Measurements from ENCODE around the gene RCC1.
A peak's percentile ranks its signal among the peaks of the same experiment; 100 is the strongest.
"Not testable (repeated sequence)": the region's sequence is repeated elsewhere in the genome, so short reads cannot be mapped to it uniquely, and the experiment has no call there.

RCC1 gene

GRCh38 chr1:28514445-28514933 lies 8.6 kb downstream of the RCC1 start:
- H3K9ac ChIP-seq (ENCODE audit: low read depth, low read length); H3K27ac ChIP-seq (ENCODE audit: low read depth, low read length); H3K9me3 ChIP-seq (ENCODE audit: insufficient read depth, low read depth, low read length); H3K27me3 ChIP-seq (ENCODE audit: insufficient read depth, low read length); H3K4me1 ChIP-seq (ENCODE audit: insufficient read depth, low read length); H3K4me3 ChIP-seq (ENCODE audit: low read length): not testable (repeated sequence)
- peaks cover 38% of the 10 kb centered on the region for H3K36me3 ChIP-seq (ENCODE audit: insufficient read depth, low read length)
- 89% methylated on average over 13 of the region's 13 CpGs for WGBS

DNA sequence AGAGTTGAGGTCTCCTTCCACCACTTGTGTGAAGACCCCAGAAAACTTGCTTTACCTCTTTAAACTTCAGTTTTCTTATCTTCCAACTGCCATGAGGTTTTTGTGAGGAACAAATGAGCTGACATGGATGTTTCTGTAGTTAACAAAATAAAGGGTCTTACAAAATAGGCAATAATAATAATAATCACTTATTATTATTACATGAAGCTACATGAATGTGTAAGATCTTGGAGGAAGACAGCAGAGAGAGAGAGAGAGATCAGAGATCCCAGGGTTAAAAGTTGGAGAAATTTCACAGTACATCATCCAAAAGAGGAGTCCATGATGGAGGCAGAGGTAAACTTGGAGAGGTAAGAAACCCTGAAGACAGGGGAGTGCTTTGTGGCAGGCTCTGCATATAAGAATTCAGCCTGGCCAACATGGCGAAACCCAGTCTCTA lies 10.7 kb downstream of the RCC1 start:
- H3K4me1 ChIP-seq (ENCODE audit: insufficient read depth, low read length) = peaks cover 4% of the 10 kb centered on the region; the same call in 1 of the 2 replicates
- H3K4me3 ChIP-seq (ENCODE audit: low read length) = no peak overlapping the region
- no peaks in the 10 kb centered on the region for H3K9me3 ChIP-seq (ENCODE audit: insufficient read depth, low read depth, low read length)
- H3K36me3 ChIP-seq (ENCODE audit: insufficient read depth, low read length) = peaks cover 25% of the 10 kb centered on the region
- H3K27me3 ChIP-seq (ENCODE audit: insufficient read depth, low read length) = no peaks in the 10 kb centered on the region
- no peak overlapping the region for H3K9ac ChIP-seq (ENCODE audit: low read depth, low read length)
- H3K27ac ChIP-seq (ENCODE audit: low read depth, low read length) = no peak overlapping the region
- WGBS = 100% methylated on average over 1 of the region's 1 CpG

DNA sequence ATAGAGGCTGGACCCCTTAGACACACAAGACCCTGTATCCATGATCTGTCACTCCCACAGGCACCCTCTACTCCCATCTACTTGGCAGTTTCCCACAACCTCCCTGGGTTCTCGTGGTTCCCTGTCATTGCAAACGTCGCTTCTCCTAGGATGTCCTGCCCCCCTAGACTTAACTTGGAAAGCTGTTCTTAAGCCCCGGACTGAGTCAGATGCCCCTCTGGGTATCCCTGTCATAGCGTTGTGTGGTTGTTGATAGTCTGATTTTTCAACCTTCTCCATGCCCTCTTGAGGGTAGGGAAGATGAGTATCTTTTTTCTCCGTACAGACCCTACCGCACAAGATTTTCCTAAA lies 11.8 kb downstream of the RCC1 start:
- WGBS = 34% methylated on average over 6 of the region's 7 CpGs
- Histone ChIP-seq H3K9ac (ENCODE audit: low read depth, low read length) (peak overlapping the region; percentile 99), H3K27ac (ENCODE audit: low read depth, low read length) (peak overlapping the region; percentile 2; the same call in 1 of the 2 replicates)

GRCh38 chr1:28518000-28518744 lies 12.3 kb downstream of the RCC1 start:
- H3K4me1 ChIP-seq (ENCODE audit: insufficient read depth, low read length) = peaks cover 4% of the 10 kb centered on the region; the same call in 1 of the 2 replicates
- peak overlapping the region; percentile 76 for H3K4me3 ChIP-seq (ENCODE audit: low read length)
- H3K27ac ChIP-seq (ENCODE audit: low read depth, low read length) = peak overlapping the region; percentile 97
- peaks cover 13% of the 10 kb centered on the region for H3K36me3 ChIP-seq (ENCODE audit: insufficient read depth, low read length)
- no peaks in the 10 kb centered on the region for H3K27me3 ChIP-seq (ENCODE audit: insufficient read depth, low read length)
- H3K9ac ChIP-seq (ENCODE audit: low read depth, low read length) = peak overlapping the region; percentile 99
- no peaks in the 10 kb centered on the region for H3K9me3 ChIP-seq (ENCODE audit: insufficient read depth, low read depth, low read length)
- WGBS = under 1% methylated on average over 92 of the region's 92 CpGs

More for the DNA sequence above, 11.8 kb downstream of the RCC1 start:
- peak overlapping the region; percentile 76 for H3K4me3 ChIP-seq (ENCODE audit: low read length)
- no peaks in the 10 kb centered on the region for H3K9me3 ChIP-seq (ENCODE audit: insufficient read depth, low read depth, low read length)
- no peaks in the 10 kb centered on the region for H3K27me3 ChIP-seq (ENCODE audit: insufficient read depth, low read length)
- H3K36me3 ChIP-seq (ENCODE audit: insufficient read depth, low read length) = peaks cover 17% of the 10 kb centered on the region
- H3K4me1 ChIP-seq (ENCODE audit: insufficient read depth, low read length) = peaks cover 4% of the 10 kb centered on the region; the same call in 1 of the 2 replicates

GRCh38 chr1:28518745-28519341 lies 13.0 kb downstream of the RCC1 start:
- Histone ChIP-seq H3K9me3 (ENCODE audit: insufficient read depth, low read depth, low read length) (no peaks in the 10 kb centered on the region), H3K4me1 (ENCODE audit: insufficient read depth, low read length) (peaks cover 4% of the 10 kb centered on the region; the same call in 1 of the 2 replicates), H3K4me3 (ENCODE audit: low read length) (peak overlapping the region; percentile 76), H3K9ac (ENCODE audit: low read depth, low read length) (peak overlapping the region; percentile 99), H3K27ac (ENCODE audit: low read depth, low read length) (peak overlapping the region; percentile 97), H3K36me3 (ENCODE audit: insufficient read depth, low read length) (peaks cover 12% of the 10 kb centered on the region), H3K27me3 (ENCODE audit: insufficient read depth, low read length) (no peaks in the 10 kb centered on the region)
- WGBS = 14% methylated on average over 20 of the region's 21 CpGs

- Histone ChIP-seq H3K9ac (ENCODE audit: low read depth, low read length) (no peak overlapping the region), H3K4me3 (ENCODE audit: low read length) (no peak overlapping the region), H3K27me3 (ENCODE audit: insufficient read depth, low read length) (no peaks in the 10 kb centered on the region), H3K27ac (ENCODE audit: low read depth, low read length) (no peak overlapping the region), H3K36me3 (ENCODE audit: insufficient read depth, low read length) (peaks cover 22% of the 10 kb centered on the region), H3K4me1 (ENCODE audit: insufficient read depth, low read length) (peaks cover 4% of the 10 kb centered on the region; the same call in 1 of the 2 replicates), H3K9me3 (ENCODE audit: insufficient read depth, low read depth, low read length) (no peaks in the 10 kb centered on the region)
- 90% methylated on average over 9 of the region's 10 CpGs for WGBS
These were observed 14.3 kb downstream of the RCC1 start for GRCh38 chr1:28519946-28520725.

- not testable (repeated sequence) for H3K4me1 ChIP-seq (ENCODE audit: insufficient read depth, low read length); H3K9me3 ChIP-seq (ENCODE audit: insufficient read depth, low read depth, low read length); H3K9ac ChIP-seq (ENCODE audit: low read depth, low read length); H3K27ac ChIP-seq (ENCODE audit: low read depth, low read length); H3K27me3 ChIP-seq (ENCODE audit: insufficient read depth, low read length); H3K4me3 ChIP-seq (ENCODE audit: low read length)
- WGBS = 95% methylated on average over 12 of the region's 12 CpGs
- H3K36me3 ChIP-seq (ENCODE audit: insufficient read depth, low read length) = peaks cover 22% of the 10 kb centered on the region
These were observed 15.0 kb downstream of the RCC1 start for GRCh38 chr1:28520796-28521195.

GRCh38 chr1:28521502-28522164 lies 15.8 kb downstream of the RCC1 start:
- Histone ChIP-seq H3K4me1 (ENCODE audit: insufficient read depth, low read length) (peaks cover 4% of the 10 kb centered on the region; the same call in 1 of the 2 replicates), H3K4me3 (ENCODE audit: low read length) (no peak overlapping the region), H3K9ac (ENCODE audit: low read depth, low read length) (no peak overlapping the region), H3K27ac (ENCODE audit: low read depth, low read length) (no peak overlapping the region), H3K27me3 (ENCODE audit: insufficient read depth, low read length) (no peaks in the 10 kb centered on the region), H3K9me3 (ENCODE audit: insufficient read depth, low read depth, low read length) (no peaks in the 10 kb centered on the region), H3K36me3 (ENCODE audit: insufficient read depth, low read length) (peaks cover 26% of the 10 kb centered on the region)
- whole genome bisulfite sequencing = 89% methylated on average over 6 of the region's 6 CpGs

DNA sequence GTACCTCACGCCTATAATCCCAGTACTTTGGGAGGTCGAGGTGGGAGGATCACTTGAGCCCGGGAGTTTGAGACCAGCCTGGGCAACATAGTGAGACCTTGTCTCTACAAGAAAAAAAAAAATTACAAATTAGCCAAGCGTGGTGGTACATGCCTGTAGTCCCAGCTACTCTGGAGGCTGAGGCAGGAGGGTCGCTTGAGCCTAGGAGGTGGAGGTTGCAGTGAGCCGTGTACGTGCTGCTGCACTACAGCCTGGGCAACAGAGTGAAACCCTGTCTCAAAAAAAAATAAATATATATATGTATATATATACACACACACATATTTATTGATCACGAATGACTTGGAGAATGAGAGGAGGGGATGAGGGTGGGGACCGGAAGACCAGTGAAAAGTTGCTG lies 16.7 kb downstream of the RCC1 start:
- H3K4me1 ChIP-seq (ENCODE audit: insufficient read depth, low read length); H3K4me3 ChIP-seq (ENCODE audit: low read length); H3K27ac ChIP-seq (ENCODE audit: low read depth, low read length): not testable (repeated sequence)

GRCh38 chr1:28525002-28525642 lies 19.3 kb downstream of the RCC1 start:
- not testable (repeated sequence) for H3K4me3 ChIP-seq (ENCODE audit: low read length); H3K9ac ChIP-seq (ENCODE audit: low read depth, low read length); H3K27me3 ChIP-seq (ENCODE audit: insufficient read depth, low read length); H3K9me3 ChIP-seq (ENCODE audit: insufficient read depth, low read depth, low read length); H3K27ac ChIP-seq (ENCODE audit: low read depth, low read length); H3K4me1 ChIP-seq (ENCODE audit: insufficient read depth, low read length)
- H3K36me3 ChIP-seq (ENCODE audit: insufficient read depth, low read length) = peaks cover 39% of the 10 kb centered on the region
- 91% methylated on average over 10 of the region's 10 CpGs for WGBS

More for the DNA sequence above, 16.7 kb downstream of the RCC1 start:
- peaks cover 32% of the 10 kb centered on the region for H3K36me3 ChIP-seq (ENCODE audit: insufficient read depth, low read length)
- not testable (repeated sequence) for H3K27me3 ChIP-seq (ENCODE audit: insufficient read depth, low read length); H3K9me3 ChIP-seq (ENCODE audit: insufficient read depth, low read depth, low read length); H3K9ac ChIP-seq (ENCODE audit: low read depth, low read length)
- 91% methylated on average over 7 of the region's 9 CpGs for WGBS
